GM12878 (cell line): Measurements from ENCODE around the gene ELP6. TPM values are rescaled to one million over a fixed set of nuclear protein-coding genes. Genes with fewer than 3 reads are reported as not detected.

ENCODE experiments used
- ASH2L ChIP-seq: fragments of 300-600, 200-600 bp; sonication (generic); IDR thresholded peaks from 2 replicates; pipeline ENCODE4 v1.6.1; 2017; ENCODE audit warnings: low read depth, mild to moderate bottlenecking, borderline replicate concordance
- BACH1 ChIP-seq: fragments of 450-650 bp; IDR thresholded peaks from 2 replicates; pipeline ENCODE4 v1.6.1; 2017; ENCODE audit warnings: mild to moderate bottlenecking, borderline replicate concordance
- EZH2 ChIP-seq: IDR thresholded peaks from 2 replicates; pipeline ENCODE4 v1.6.1; 2012; ENCODE audit warnings: low read depth, mild to moderate bottlenecking, control low read depth, inconsistent platforms, low read length, borderline replicate concordance; ENCODE audit not compliant: control insufficient read depth
- GABPA ChIP-seq: IDR thresholded peaks from 2 replicates; pipeline ENCODE4 v1.6.1; 2014; ENCODE audit warnings: antibody characterized with exemption, low read depth, mild to moderate bottlenecking, inconsistent platforms
- HCFC1 ChIP-seq: fragments of 150-350 bp; IDR thresholded peaks from 2 replicates; pipeline ENCODE4 v1.6.1; 2014; ENCODE audit warnings: low read length
- IKZF2 ChIP-seq, 2 experiments: fragments of 450-650 bp; IDR thresholded peaks; 2 replicates each; pipeline ENCODE4 v1.6.1; 2017; ENCODE audit warnings: mild to moderate bottlenecking in 2 of 2, moderate library complexity in 2 of 2
- IRF5 ChIP-seq: fragments of 450-650 bp; IDR thresholded peaks from 2 replicates; pipeline ENCODE4 v1.6.1; 2017; ENCODE audit warnings: borderline replicate concordance
- JUNB ChIP-seq: IDR thresholded peaks from 2 replicates; pipeline ENCODE4 v1.6.1; 2016; ENCODE audit warnings: antibody characterized with exemption, mild to moderate bottlenecking
- MYB ChIP-seq: fragments of 150-350 bp; IDR thresholded peaks from 2 replicates; pipeline ENCODE4 v1.6.1; 2014; ENCODE audit warnings: mild to moderate bottlenecking, low read depth, low read length, borderline replicate concordance
- NR2C2 ChIP-seq: IDR thresholded peaks from 2 replicates; pipeline ENCODE4 v1.6.1; 2011; ENCODE audit warnings: borderline replicate concordance, low read depth; ENCODE audit not compliant: control insufficient read depth, insufficient read length
- PAX5 ChIP-seq: IDR thresholded peaks from 2 replicates; pipeline ENCODE4 v1.6.1; 2011; ENCODE audit warnings: low read depth, low read length, borderline replicate concordance
- PAX8 ChIP-seq: fragments of 450-650 bp; IDR thresholded peaks from 2 replicates; pipeline ENCODE4 v1.6.1; 2017; ENCODE audit warnings: mild to moderate bottlenecking, moderate library complexity
- POLR2A ChIP-seq: IDR thresholded peaks from 2 replicates; pipeline ENCODE4 v1.6.1; 2011; ENCODE audit warnings: low read depth, mild to moderate bottlenecking, low read length
- RUNX3 ChIP-seq: IDR thresholded peaks from 2 replicates; pipeline ENCODE4 v1.6.1; 2012; ENCODE audit warnings: low read length, inconsistent platforms
- SIN3A ChIP-seq: IDR thresholded peaks from 2 replicates; pipeline ENCODE4 v1.6.1; 2012; ENCODE audit warnings: low read depth, low read length, improper control_type of control experiment
- SIX5 ChIP-seq: IDR thresholded peaks from 2 replicates; pipeline ENCODE4 v1.6.1; 2011; ENCODE audit warnings: mild to moderate bottlenecking, low read depth, low read length, moderate library complexity; ENCODE audit not compliant: severe bottlenecking
- SP1 ChIP-seq: IDR thresholded peaks from one replicate; pipeline ENCODE4 v1.6.1; 2011; ENCODE audit warnings: low read depth, low read length
- SREBF2 ChIP-seq: IDR thresholded peaks from 2 replicates; pipeline ENCODE4 v1.6.1; 2012; ENCODE audit warnings: mild to moderate bottlenecking, low read length
- STAT3 ChIP-seq: IDR thresholded peaks from 2 replicates; pipeline ENCODE4 v1.6.1; 2011; ENCODE audit warnings: low read depth, low read length, improper control_type of control experiment
- SUZ12 ChIP-seq: fragments of 200-600 bp; sonication (generic); IDR thresholded peaks from one replicate; pipeline ENCODE4 v1.6.1; 2018; ENCODE audit warnings: antibody characterized with exemption, mild to moderate bottlenecking; ENCODE audit not compliant: unreplicated experiment
- TARDBP ChIP-seq: IDR thresholded peaks from 2 replicates; pipeline ENCODE4 v1.6.1; 2016; ENCODE audit warnings: borderline replicate concordance
- YBX1 ChIP-seq: fragments of 450-650 bp; IDR thresholded peaks from 2 replicates; pipeline ENCODE4 v1.6.1; 2016; ENCODE audit warnings: antibody characterized with exemption
- ZZZ3 ChIP-seq: IDR thresholded peaks from 2 replicates; pipeline ENCODE4 v1.6.1; 2011; ENCODE audit warnings: low read depth; ENCODE audit not compliant: control insufficient read depth, insufficient read length
- polyA plus RNA-seq, 11 experiments: library from polyadenylated mRNA; depleted of rRNA in 4 of 11; unstranded in 6 of 11; stranded (reverse) in 5 of 11; fragments of >200 nt; fragmentation: Nextera tagmentation in 4 of 11; fragmentation: Illumina TruSeq in 1 of 11; extraction: Ambion mirVana in 4 of 11; extraction: Trizol in 1 of 11; gene quantifications; 1 replicate in 1 of 11; 2 replicates in 10 of 11; pipeline versions ENCODE4 v1.2.1 to v1.2.3, GENCODE V29; 2011 to 2016; ENCODE audit warnings: inconsistent platforms in 2 of 11, missing spikeins in 2 of 11, low read depth in 1 of 11
- total RNA-seq, 4 experiments: library from RNA; depleted of rRNA in 3 of 4; stranded (reverse); fragments of >200 nt in 3 of 4; fragmentation: Illumina TruSeq in 1 of 4; extraction: Trizol in 1 of 4; gene quantifications; 2 replicates each; pipeline versions ENCODE4 v1.2.1 to v1.2.3, GENCODE V29; 2013 to 2021
- TF ChIP-seq, protein P1 (sequence below): fragments of 450-650 bp; IDR thresholded peaks from 2 replicates; pipeline ENCODE4 v1.6.1; 2016; ENCODE audit warnings: mild to moderate bottlenecking
- TF ChIP-seq, protein P2 (sequence below): IDR thresholded peaks from 2 replicates; pipeline ENCODE4 v1.6.1; 2012; ENCODE audit warnings: low read depth, low read length, improper control_type of control experiment
- TF ChIP-seq, protein P3 (sequence below): fragments of 450-650 bp; IDR thresholded peaks from 2 replicates; pipeline ENCODE4 v1.6.1; 2017; ENCODE audit warnings: mild to moderate bottlenecking, low read depth, inconsistent platforms; ENCODE audit not compliant: poor library complexity, severe bottlenecking

ELP6 gene
- total and polyA plus RNA-seq, 10 of the 15 experiments (the other 5 are each of a cell fraction or from before 2014, with no cell fraction given), result 39.5 to 83.3 (median 50.2) TPM

- TF ChIP-seq MYB (no peak), TARDBP (0 out of 2 replicates have a peak, but pooled peaks have one; percentile 51), IRF5 (no peak), NR2C2 (no peak), RUNX3 (peak; percentile 86), BACH1 (no peak), SIN3A (0 out of 2 replicates have a peak, but pooled peaks have one; percentile 39), SUZ12 (no peak), HCFC1 (no peak), GABPA (no peak), STAT3 (no peak), POLR2A (no peak), ZZZ3 (no peak), JUNB (no peak), IKZF2 (IDR thresholded peaks at IDR 0.05) (no peak; a peak in 1 of 4 replicates), SP1 (no peak), PAX8 (no peak), SREBF2 (no peak), PAX5 (0 out of 2 replicates have a peak, but pooled peaks have one; percentile 16), ASH2L (no peak), YBX1 (no peak), EZH2 (no peak), SIX5 (no peak)
- TF ChIP-seq, protein P1, sequence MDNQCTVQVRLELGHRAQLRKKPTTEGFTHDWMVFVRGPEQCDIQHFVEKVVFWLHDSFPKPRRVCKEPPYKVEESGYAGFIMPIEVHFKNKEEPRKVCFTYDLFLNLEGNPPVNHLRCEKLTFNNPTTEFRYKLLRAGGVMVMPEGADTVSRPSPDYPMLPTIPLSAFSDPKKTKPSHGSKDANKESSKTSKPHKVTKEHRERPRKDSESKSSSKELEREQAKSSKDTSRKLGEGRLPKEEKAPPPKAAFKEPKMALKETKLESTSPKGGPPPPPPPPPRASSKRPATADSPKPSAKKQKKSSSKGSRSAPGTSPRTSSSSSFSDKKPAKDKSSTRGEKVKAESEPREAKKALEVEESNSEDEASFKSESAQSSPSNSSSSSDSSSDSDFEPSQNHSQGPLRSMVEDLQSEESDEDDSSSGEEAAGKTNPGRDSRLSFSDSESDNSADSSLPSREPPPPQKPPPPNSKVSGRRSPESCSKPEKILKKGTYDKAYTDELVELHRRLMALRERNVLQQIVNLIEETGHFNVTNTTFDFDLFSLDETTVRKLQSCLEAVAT, result 0 out of 2 replicates have a peak, but pooled peaks have one; percentile 23
- TF ChIP-seq, protein P2, sequence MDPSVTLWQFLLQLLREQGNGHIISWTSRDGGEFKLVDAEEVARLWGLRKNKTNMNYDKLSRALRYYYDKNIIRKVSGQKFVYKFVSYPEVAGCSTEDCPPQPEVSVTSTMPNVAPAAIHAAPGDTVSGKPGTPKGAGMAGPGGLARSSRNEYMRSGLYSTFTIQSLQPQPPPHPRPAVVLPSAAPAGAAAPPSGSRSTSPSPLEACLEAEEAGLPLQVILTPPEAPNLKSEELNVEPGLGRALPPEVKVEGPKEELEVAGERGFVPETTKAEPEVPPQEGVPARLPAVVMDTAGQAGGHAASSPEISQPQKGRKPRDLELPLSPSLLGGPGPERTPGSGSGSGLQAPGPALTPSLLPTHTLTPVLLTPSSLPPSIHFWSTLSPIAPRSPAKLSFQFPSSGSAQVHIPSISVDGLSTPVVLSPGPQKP, result no peak
- TF ChIP-seq, protein P3, sequence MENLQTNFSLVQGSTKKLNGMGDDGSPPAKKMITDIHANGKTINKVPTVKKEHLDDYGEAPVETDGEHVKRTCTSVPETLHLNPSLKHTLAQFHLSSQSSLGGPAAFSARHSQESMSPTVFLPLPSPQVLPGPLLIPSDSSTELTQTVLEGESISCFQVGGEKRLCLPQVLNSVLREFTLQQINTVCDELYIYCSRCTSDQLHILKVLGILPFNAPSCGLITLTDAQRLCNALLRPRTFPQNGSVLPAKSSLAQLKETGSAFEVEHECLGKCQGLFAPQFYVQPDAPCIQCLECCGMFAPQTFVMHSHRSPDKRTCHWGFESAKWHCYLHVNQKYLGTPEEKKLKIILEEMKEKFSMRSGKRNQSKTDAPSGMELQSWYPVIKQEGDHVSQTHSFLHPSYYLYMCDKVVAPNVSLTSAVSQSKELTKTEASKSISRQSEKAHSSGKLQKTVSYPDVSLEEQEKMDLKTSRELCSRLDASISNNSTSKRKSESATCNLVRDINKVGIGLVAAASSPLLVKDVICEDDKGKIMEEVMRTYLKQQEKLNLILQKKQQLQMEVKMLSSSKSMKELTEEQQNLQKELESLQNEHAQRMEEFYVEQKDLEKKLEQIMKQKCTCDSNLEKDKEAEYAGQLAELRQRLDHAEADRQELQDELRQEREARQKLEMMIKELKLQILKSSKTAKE, result peak; percentile 54
These were observed 8.8 kb upstream of the ELP6 start (continued) for GRCh38 chr3:47522082-47522987.
